GM12878 (cell line): ENCODE data around the gene HOXD12. TPM values are rescaled to one million over a fixed set of nuclear protein-coding genes. Genes with fewer than 3 reads are reported as not detected.

Experiments
- ATAC-seq: fragments of 200-7000 bp; cut with Tn5 transposase; 3 replicates; pipeline ENCODE4 v1.9.1; 2020; ENCODE audit warnings: mild to moderate bottlenecking, moderate library complexity
- BruUV-seq: library from RNA; stranded (reverse); fragments of 400-500 nt; replicated peaks from 2 replicates; lab custom pipeline; 2021; lab: Mats Ljungman, UMichigan
- CTCF ChIA-PET: fragments of 300-600 bp; sonication (Branson Sonifier 250); formaldehyde crosslinking; extraction: SDS; loops from one replicate; lab custom pipeline; 2021; ENCODE audit warnings: inconsistent platforms; lab: Yijun Ruan, JAX
- POLR2A ChIA-PET: fragments of 350-600 bp; formaldehyde crosslinking; extraction: SDS; loops from one replicate; lab custom pipeline; 2021; ENCODE audit warnings: inconsistent platforms; lab: Charles Lee
- RAD21 ChIA-PET: fragments of 300-600 bp; sonication (Branson Sonifier 250); formaldehyde crosslinking; loops from one replicate; lab custom pipeline; 2023; ENCODE audit warnings: antibody characterized with exemption; ENCODE audit not compliant: unreplicated experiment; lab: Charles Lee
- SMC1A ChIA-PET: fragments of 300-600 bp; sonication (Branson Sonifier 250); formaldehyde crosslinking; loops from one replicate; lab custom pipeline; 2023; ENCODE audit not compliant: unreplicated experiment, uncharacterized antibody; lab: Charles Lee
- DNase-seq: peaks from one replicate; pipeline ENCODE4 v3.0.0-alpha.2; 2011; ENCODE audit warnings: low read depth, low spot score
- FAIRE-seq: peaks from 3 replicates; lab custom pipeline; 2011; peaks lifted over from hg19 to GRCh38; lab: Jason Lieb, UNC
- H2AFZ ChIP-seq: 2 replicates; pipeline ENCODE4 v1.6.0; 2011; ENCODE audit warnings: low read depth, low read length, control low read depth; ENCODE audit not compliant: control insufficient read depth
- H3K27ac ChIP-seq: 2 replicates; pipeline ENCODE4 v1.5.1; 2011; ENCODE audit warnings: control low read depth; ENCODE audit not compliant: control insufficient read depth, insufficient read depth
- H3K27me3 ChIP-seq, 2 experiments: replicated peaks in 1 of 2; 2 replicates each; pipeline versions ENCODE4 v1.6.0 to v1.6.1; 2011; ENCODE audit warnings: low read length in 1 of 2; ENCODE audit not compliant: control insufficient read depth in 2 of 2, insufficient read depth in 2 of 2
- H3K36me3 ChIP-seq, 2 experiments: 2 replicates each; pipeline ENCODE4 v1.5.1; 2011; ENCODE audit warnings: low read length in 1 of 2; ENCODE audit not compliant: control insufficient read depth in 2 of 2, insufficient read depth in 2 of 2
- H3K4me1 ChIP-seq: 2 replicates; pipeline ENCODE4 v1.6.1; 2011; ENCODE audit warnings: mild to moderate bottlenecking, low read length, moderate library complexity, mixed read lengths; ENCODE audit not compliant: control insufficient read depth, insufficient read depth
- H3K4me2 ChIP-seq: 2 replicates; pipeline ENCODE4 v1.6.0; 2011; ENCODE audit warnings: control low read depth; ENCODE audit not compliant: control insufficient read depth, insufficient read depth
- H3K4me3 ChIP-seq: fragments of 200-600 bp; sonication (generic); 2 replicates; pipeline ENCODE4 v1.5.1; 2016
- H3K79me2 ChIP-seq: 2 replicates; pipeline ENCODE4 v1.6.0; 2011; ENCODE audit warnings: low read length; ENCODE audit not compliant: control insufficient read depth, insufficient read depth
- H3K9ac ChIP-seq: 2 replicates; pipeline ENCODE4 v1.8.0; 2011; ENCODE audit warnings: low read length, control low read depth, mixed read lengths; ENCODE audit not compliant: control insufficient read depth, insufficient read depth
- H3K9me3 ChIP-seq: replicated peaks from 3 replicates; pipeline ENCODE4 v1.5.1; 2011; ENCODE audit warnings: mild to moderate bottlenecking, low read length; ENCODE audit not compliant: control insufficient read depth, insufficient read depth
- H4K20me1 ChIP-seq: 2 replicates; pipeline ENCODE4 v1.6.0; 2011; ENCODE audit not compliant: control insufficient read depth, insufficient read depth
- ASH2L ChIP-seq: fragments of 300-600, 200-600 bp; sonication (generic); IDR thresholded peaks from 2 replicates; pipeline ENCODE4 v1.6.1; 2017; ENCODE audit warnings: low read depth, mild to moderate bottlenecking, borderline replicate concordance
- CUX1 ChIP-seq: IDR thresholded peaks from 2 replicates; pipeline ENCODE4 v1.6.1; 2012; ENCODE audit warnings: improper control_type of control experiment, low read depth, low read length; ENCODE audit not compliant: insufficient replicate concordance
- EED ChIP-seq: sonication (generic); IDR thresholded peaks from 2 replicates; pipeline ENCODE4 v1.6.1; 2016; ENCODE audit warnings: antibody characterized with exemption, low read depth
- GATAD2B ChIP-seq: fragments of 450-650 bp; conservative IDR thresholded peaks from 2 replicates; pipeline ENCODE4 v1.6.1; 2017; ENCODE audit warnings: low read depth, mild to moderate bottlenecking, moderate library complexity
- HDAC2 ChIP-seq: fragments of 200-600 bp; sonication (generic); IDR thresholded peaks from 2 replicates; pipeline ENCODE4 v1.6.1; 2017
- HSF1 ChIP-seq: fragments of 150-350 bp; IDR thresholded peaks from 2 replicates; pipeline ENCODE4 v1.6.1; 2014; ENCODE audit warnings: mild to moderate bottlenecking, low read depth, low read length
- RCOR1 ChIP-seq: conservative IDR thresholded peaks from 2 replicates; pipeline ENCODE4 v1.6.1; 2012; ENCODE audit warnings: low read depth, low read length, improper control_type of control experiment
- SUZ12 ChIP-seq: fragments of 200-600 bp; sonication (generic); IDR thresholded peaks from one replicate; pipeline ENCODE4 v1.6.1; 2018; ENCODE audit warnings: antibody characterized with exemption, mild to moderate bottlenecking; ENCODE audit not compliant: unreplicated experiment
- ZNF24 ChIP-seq: fragments of 450-650 bp; IDR thresholded peaks from 2 replicates; pipeline ENCODE4 v1.6.1; 2017; ENCODE audit warnings: antibody characterized with exemption, mild to moderate bottlenecking
- WGBS: methylation state at CpG from one replicate; pipeline ENCODE4 v1.1.6; 2016; ENCODE audit warnings: low lambda C conversion rate; ENCODE audit not compliant: insufficient replicate concordance, insufficient coverage; ENCODE audit errors: missing lambda C conversion rate; 5-methylcytosine and 5-hydroxymethylcytosine counted together
- in situ Hi-C: fragments of 300-500 bp; cut with MboI; formaldehyde crosslinking; loops from 9 replicates; pipeline ENCODE4 v1.14.3; 2018; ENCODE audit warnings: mixed read lengths
- intact Hi-C: fragments of 100-400 bp; cut with micrococcal nuclease; formaldehyde crosslinking; loops from one replicate; pipeline ENCODE4 v1.14.2; 2022; ENCODE audit not compliant: unreplicated experiment
- polyA plus RNA-seq, 11 experiments: library from polyadenylated mRNA; depleted of rRNA in 4 of 11; unstranded in 6 of 11; stranded (reverse) in 5 of 11; fragments of >200 nt; fragmentation: Nextera tagmentation in 4 of 11; fragmentation: Illumina TruSeq in 1 of 11; extraction: Ambion mirVana in 4 of 11; extraction: Trizol in 1 of 11; gene quantifications; 1 replicate in 1 of 11; 2 replicates in 10 of 11; pipeline versions ENCODE4 v1.2.1 to v1.2.3, GENCODE V29; 2011 to 2016; ENCODE audit warnings: inconsistent platforms in 2 of 11, missing spikeins in 2 of 11, low read depth in 1 of 11
- total RNA-seq, 4 experiments: library from RNA; depleted of rRNA in 3 of 4; stranded (reverse); fragments of >200 nt in 3 of 4; fragmentation: Illumina TruSeq in 1 of 4; extraction: Trizol in 1 of 4; gene quantifications; 2 replicates each; pipeline versions ENCODE4 v1.2.1 to v1.2.3, GENCODE V29; 2013 to 2021
- TF ChIP-seq, protein P1 (sequence below): fragments of 450-650 bp; formaldehyde crosslinking; IDR thresholded peaks from 2 replicates; pipeline ENCODE4 v1.5.0; 2022; ENCODE audit warnings: mild to moderate bottlenecking, missing genetic modification characterization

Gene HOXD12
- total and polyA plus RNA-seq, 10 of the 15 experiments (the other 5 are each of a cell fraction or from before 2014, with no cell fraction given): not detected

DNA sequence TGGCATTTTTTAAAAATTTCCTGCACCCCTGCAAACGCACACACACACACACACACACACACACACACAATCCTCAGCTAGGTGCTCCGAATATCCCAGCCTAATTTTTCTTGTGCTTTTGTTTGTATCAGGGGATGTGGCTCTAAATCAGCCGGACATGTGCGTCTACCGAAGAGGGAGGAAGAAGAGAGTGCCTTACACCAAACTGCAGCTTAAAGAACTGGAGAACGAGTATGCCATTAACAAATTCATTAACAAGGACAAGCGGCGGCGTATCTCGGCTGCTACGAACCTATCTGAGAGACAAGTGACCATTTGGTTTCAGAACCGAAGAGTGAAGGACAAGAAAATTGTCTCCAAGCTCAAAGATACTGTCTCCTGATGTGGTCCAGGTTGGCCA is 5.2 kb upstream of the HOXD12 start:
- SMC1A ChIA-PET: interaction anchor here (4.7 kb wide), 1 partner anchor 405 kb away, joined by 56 read pairs; no protein-coding TSS in a partner anchor
- TF ChIP-seq HSF1 (no peak), ASH2L (no peak), GATAD2B (no peak), RCOR1 (no peak), EED (no peak), SUZ12 (no peak), ZNF24 (no peak), HDAC2 (no peak), CUX1 (no peak)
- TF ChIP-seq, protein P1, sequence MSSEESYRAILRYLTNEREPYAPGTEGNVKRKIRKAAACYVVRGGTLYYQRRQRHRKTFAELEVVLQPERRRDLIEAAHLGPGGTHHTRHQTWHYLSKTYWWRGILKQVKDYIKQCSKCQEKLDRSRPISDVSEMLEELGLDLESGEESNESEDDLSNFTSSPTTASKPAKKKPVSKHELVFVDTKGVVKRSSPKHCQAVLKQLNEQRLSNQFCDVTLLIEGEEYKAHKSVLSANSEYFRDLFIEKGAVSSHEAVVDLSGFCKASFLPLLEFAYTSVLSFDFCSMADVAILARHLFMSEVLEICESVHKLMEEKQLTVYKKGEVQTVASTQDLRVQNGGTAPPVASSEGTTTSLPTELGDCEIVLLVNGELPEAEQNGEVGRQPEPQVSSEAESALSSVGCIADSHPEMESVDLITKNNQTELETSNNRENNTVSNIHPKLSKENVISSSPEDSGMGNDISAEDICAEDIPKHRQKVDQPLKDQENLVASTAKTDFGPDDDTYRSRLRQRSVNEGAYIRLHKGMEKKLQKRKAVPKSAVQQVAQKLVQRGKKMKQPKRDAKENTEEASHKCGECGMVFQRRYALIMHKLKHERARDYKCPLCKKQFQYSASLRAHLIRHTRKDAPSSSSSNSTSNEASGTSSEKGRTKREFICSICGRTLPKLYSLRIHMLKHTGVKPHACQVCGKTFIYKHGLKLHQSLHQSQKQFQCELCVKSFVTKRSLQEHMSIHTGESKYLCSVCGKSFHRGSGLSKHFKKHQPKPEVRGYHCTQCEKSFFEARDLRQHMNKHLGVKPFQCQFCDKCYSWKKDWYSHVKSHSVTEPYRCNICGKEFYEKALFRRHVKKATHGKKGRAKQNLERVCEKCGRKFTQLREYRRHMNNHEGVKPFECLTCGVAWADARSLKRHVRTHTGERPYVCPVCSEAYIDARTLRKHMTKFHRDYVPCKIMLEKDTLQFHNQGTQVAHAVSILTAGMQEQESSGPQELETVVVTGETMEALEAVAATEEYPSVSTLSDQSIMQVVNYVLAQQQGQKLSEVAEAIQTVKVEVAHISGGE (CRISPR knock-in tag): no peak

More for the DNA sequence above, 5.2 kb upstream of the HOXD12 start:
- in situ Hi-C loops: no loop called here
- Histone ChIP-seq H3K27me3 (peaks cover 15 to 39% of the 10 kb centered on the region in 2 experiments), H3K79me2 (no peaks in the 10 kb centered on the region), H3K36me3 (no peaks in the 10 kb centered on the region), H3K4me3 (no peak overlapping the region), H3K4me2 (no peak overlapping the region), H3K9me3 (no peaks in the 10 kb centered on the region), H3K9ac (no peak overlapping the region), H3K4me1 (peaks cover 3% of the 10 kb centered on the region; the same call in 1 of the 2 replicates), H4K20me1 (no peaks in the 10 kb centered on the region), H2AFZ (no peak overlapping the region), H3K27ac (no peak overlapping the region)
- intact Hi-C loops: no loop called here
- DNase-seq (no peak), FAIRE-seq (no peak), ATAC-seq (no peak)
- ChIA-PET CTCF (interaction anchor here (1.3 kb wide), 1 partner anchor 404 kb away, joined by 5 read pairs; no protein-coding TSS in a partner anchor), RAD21 (interaction anchor here (2.8 kb wide), 1 partner anchor 843 kb away, joined by 10 read pairs; no protein-coding TSS in a partner anchor), POLR2A (no interaction called here)
- BruUV-seq: no TSS peak
- 33% methylated on average over 12 of the region's 12 CpGs for WGBS
